ENCODE results near the gene NGB.

- no peak for TF ChIP-seq CTCF (IDR thresholded peaks at IDR 0.05)
- no peak for TF ChIP-seq EP300 (IDR thresholded peaks at IDR 0.05)
- no peak for TF ChIP-seq POLR2A (IDR thresholded peaks at IDR 0.05)
Observed at GRCh38 chr14:77258566-77258965, 12.4 kb downstream of the NGB start.
